Stimulated activated CD4-positive, alpha-beta T cell treated with anti-CD3 and anti-CD28 coated beads, Interleukin-12 subunit alpha, Interleukin-12 subunit beta, amount 100 ng/mL, for 48 hours (primary cell): ENCODE data around the gene GIMAP2.
"Not testable (repeated sequence)": the region's sequence is repeated elsewhere in the genome, so short reads cannot be mapped to it uniquely, and the experiment has no call there.

Experiments
- DNase-seq, 3 donors: peaks; one replicate each; pipeline ENCODE4 v3.0.0-alpha.2; 2020; ENCODE audit warnings: low read depth in 2 of 3, low spot score in 1 of 3

The GIMAP2 gene

DNA sequence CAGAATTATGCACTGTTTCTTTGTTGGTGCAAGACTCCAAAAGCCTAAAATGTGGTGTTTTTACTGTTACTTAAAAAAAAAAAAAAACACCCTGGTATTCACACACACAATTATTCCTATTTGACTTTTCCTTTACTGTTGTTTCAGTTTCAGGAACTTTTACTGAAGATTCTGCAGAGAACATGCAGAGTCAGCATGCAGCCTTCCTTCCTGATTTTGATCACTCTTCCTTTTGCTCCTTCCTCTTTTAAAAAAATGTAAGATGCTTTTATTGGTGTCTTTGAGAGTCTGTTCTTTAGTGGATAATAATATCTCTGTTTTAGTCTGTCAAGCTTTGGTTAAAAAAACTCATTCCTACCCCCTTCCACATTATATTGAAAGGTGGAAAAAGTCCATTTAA lies 9.2 kb upstream of the GIMAP2 start:
- DNase-seq = not testable (repeated sequence)

DNA sequence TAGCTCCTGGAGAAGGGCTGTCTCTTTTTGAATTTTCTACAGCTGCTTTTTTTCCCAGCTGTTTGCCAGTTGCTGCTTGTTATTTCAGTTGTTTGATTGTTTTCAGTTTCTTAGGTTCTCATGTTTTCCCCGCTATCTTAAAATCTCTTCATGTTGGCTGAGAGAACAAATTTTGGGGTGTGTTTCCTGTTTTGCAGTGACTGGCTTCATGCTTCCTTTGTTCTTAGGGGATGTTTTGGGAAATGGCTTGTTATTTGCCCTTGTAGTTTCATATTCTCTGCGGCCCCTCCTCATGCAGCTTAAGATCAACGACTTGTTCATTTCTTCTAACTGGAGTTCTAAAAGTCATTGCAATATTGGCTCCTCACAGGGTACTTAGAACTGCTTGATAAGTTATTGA lies 8.7 kb upstream of the GIMAP2 start:
- not testable (repeated sequence) for DNase-seq

GRCh38 chr7:150678601-150679000 lies 6.9 kb upstream of the GIMAP2 start:
- DNase-seq = not testable (repeated sequence)

DNA sequence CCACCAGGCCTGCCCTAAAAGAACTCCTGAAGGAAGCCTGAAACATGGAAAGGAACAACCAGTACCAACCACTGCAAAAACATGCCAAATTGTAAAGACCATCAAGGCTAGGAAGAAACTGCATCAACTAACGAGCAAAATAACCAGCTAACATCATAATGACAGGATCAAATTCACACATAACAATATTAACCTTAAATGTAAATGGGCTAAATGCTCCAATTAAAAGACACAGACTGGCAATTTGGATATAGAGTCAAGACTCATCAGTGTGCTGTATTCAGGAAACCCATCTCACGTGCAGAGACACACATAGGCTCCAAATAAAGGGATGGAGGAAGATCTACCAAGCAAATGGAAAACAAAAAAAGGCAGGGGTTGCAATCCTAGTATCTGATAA lies 5.1 kb upstream of the GIMAP2 start:
- not testable (repeated sequence) for DNase-seq

DNA sequence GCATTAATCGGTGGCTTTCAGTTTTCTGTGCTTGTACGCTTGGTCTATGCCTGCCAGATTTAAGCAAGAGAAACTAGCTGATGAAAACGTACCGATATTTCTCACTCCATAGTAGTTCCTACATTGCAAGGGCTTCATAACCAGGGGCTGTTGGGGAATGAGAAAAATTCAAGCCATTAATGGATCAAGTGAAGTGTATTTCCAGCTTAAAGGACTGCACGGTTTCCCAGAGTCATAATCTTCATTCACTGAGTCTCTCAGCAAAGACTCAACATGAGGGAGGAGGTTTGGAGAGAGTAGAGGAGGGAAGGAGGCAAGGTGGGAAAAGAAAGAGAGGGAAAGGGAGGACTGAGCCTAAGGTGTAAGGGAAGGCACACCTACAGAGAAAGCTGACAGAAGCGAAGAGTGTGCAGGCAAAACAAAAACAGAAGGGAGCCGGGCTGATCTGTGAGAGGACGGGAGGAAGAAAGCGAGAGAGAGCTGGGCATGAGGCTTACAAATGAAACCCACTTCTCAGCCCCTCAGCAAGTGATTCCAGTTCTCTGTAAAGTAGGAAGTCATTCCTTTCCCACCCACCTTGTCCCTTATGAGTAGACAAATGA lies 625 bp downstream of the GIMAP2 start:
- DNase-seq = no peak

DNA sequence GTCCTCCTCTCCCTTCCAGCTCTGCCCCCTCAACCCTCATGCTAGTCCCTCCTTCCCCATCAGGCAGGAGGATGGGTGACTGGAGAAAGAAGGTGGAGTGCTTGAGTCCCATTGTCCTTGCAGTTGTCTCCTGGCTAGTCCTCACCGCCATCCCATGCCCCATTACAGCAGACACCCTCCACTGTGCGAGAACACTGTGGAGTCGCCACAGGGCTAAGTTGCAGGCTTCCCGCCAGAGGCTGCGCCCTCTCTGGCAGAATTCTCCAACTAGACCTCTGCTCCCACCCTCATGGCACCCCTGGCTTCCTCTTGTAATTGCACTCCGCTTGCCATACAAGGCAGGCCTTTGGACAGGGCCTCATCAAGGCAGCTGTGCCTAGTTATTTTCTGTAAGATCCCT lies 3.1 kb downstream of the GIMAP2 start:
- no peak for DNase-seq

DNA sequence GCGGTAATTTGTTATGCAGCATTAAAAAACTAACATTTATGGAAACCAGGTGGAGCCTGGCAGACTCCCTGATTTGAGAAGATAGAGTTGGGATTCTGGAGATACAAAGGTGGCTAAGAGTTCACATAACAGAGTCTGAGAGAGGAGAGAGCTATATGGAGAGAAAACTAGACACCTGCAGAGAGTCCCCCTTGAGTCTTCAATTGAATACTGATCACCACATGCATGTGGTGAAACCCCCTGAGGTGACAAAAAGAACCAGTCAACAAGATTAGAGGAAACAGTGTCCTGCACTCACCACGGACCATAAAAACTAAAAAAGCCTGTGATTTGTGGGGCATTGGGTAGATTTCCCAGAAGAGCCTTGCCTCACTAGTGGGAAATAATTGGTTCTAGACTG lies 10.1 kb downstream of the GIMAP2 start:
- no peak for DNase-seq

- DNase-seq = no peak
Observed at GRCh38 chr7:150703209-150703608, 17.7 kb downstream of the GIMAP2 start.

GRCh38 chr7:150715293-150715692 lies 29.8 kb downstream of the GIMAP2 start:
- no peak for DNase-seq

GRCh38 chr7:150715738-150716137 lies 30.2 kb downstream of the GIMAP2 start:
- DNase-seq = no peak

DNA sequence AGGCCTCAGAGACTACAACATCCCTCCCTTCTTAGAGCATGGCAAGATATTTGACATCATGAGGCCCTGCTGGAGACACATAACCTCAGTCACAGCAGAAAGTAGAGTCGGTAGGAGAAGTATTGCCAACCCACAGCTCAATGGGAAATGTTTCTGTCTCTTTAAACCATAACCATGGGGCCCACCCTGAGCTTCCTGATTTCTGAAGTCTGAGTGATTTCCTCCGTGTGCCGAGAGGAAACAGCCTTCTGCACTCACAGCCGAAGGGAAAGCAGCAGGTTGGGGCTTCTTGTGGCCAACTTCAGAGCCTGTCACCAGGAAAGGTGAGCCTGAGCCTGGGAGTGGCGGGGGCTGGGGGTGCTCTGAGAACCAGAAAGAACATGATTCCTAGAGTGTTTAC lies 30.9 kb downstream of the GIMAP2 start, which contains the start of gene GIMAP1:
Gene GIMAP1, plus strand, starts transcription at position 246 of the 400 bp plus-strand sequence. CDS start 2,435 bp downstream, outside the sequence.
- DNase-seq = no peak

- no peak for DNase-seq
Observed at GRCh38 chr7:150716939-150717338, 31.4 kb downstream of the GIMAP2 start.

DNA sequence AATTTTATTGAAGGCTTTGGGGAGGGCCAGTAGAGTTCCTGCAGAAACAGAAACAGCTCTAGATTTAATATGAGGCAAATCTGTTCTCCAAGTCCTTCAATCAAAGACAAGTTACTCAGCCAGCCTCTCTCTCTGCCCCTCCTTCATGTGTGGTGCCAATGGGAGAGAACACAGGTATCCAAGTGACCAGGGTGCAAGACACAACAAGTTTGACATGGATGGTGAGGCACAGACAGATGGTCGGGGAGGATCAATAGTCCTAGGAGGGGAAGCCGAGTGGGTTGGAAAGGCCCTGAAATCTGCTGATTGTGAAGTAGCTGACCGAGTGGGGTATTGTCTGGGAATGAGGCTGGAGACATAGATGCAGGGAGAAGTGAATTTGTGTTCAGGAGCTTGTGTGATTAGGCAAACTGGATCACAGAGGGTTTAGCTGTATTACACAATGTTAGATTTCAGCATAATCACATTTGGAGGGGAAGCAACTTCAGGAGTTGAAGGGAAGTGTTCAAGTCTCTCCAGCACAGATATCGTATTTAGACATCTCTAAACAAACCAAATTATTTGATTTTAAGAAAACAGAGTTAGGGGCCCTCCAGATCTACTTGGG lies 32.4 kb downstream of the GIMAP2 start:
- DNase-seq = no peak

DNA sequence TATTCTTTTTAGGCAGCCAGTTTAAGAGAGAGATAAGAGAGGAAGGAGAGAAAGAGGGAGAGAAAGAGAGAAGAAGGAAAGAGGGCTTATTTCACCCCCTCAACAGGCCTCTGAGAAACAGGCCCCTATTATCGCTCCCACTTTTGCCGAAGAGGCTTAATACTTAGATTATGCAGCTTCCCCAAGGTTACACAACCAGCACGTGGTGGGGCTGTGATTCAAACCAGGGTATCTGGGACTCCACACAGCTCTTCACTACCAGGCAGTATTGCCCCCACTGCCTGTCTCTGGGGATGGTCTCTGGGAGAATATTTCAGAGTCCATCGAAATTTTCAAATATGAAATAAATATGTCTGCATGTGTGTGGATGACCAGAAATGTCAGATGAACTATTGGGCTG lies 33.9 kb downstream of the GIMAP2 start:
- DNase-seq = no peak

DNA sequence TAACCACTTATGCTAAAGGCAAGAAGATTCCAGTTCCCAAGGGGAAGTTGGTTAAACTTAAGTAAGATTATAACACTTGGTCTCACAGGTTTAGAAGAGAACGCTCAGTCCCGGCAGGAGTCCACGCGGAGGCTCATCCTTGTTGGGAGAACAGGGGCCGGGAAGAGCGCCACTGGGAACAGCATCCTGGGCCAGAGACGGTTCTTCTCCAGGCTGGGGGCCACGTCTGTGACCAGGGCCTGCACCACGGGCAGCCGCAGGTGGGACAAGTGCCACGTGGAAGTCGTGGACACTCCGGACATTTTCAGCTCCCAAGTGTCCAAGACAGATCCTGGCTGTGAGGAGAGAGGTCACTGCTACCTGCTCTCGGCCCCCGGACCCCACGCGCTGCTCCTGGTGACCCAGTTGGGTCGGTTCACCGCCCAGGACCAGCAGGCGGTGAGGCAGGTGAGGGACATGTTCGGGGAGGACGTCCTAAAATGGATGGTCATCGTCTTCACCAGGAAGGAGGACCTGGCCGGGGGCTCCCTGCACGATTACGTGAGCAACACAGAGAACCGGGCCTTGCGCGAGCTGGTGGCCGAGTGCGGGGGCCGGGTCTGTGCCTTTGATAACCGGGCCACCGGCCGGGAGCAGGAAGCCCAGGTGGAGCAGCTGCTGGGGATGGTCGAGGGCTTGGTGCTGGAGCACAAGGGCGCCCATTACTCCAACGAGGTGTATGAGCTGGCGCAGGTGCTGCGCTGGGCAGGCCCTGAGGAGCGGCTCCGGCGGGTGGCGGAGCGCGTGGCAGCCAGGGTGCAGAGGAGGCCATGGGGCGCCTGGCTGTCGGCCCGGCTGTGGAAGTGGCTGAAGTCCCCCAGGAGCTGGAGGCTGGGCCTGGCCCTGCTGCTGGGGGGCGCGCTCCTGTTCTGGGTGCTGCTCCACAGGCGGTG lies 34.7 kb downstream of the GIMAP2 start:
- DNase-seq = no peak

- no peak for DNase-seq
Observed at GRCh38 chr7:150721970-150722373, 36.5 kb downstream of the GIMAP2 start.

GRCh38 chr7:150722431-150722931 lies 37.0 kb downstream of the GIMAP2 start:
- no peak for DNase-seq

- DNase-seq = no peak
Observed at GRCh38 chr7:150723467-150723866, 38.0 kb downstream of the GIMAP2 start.

DNA sequence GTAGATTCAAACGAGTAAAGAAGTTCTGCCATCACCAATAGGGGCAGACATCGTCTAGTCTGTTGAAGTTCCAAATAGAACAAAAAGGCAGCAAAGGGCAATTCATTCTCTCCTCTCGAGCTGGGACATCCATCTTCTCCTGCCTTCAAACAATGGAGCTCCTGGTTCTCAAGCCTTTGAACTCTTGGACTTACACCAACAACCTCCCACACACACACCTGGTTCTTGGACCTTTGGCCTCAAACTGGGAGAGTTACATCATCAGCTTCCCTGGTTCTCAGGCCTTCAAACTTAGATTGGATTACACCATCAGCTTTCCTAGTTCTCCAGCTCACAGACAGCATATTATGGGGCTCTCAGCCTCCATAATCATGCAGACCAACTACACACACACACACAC lies 41.9 kb downstream of the GIMAP2 start:
- no peak for DNase-seq

- DNase-seq = no peak
Observed at GRCh38 chr7:150728011-150728410, 42.5 kb downstream of the GIMAP2 start.

- no peak for DNase-seq
Observed at GRCh38 chr7:150728609-150729008, 43.1 kb downstream of the GIMAP2 start.

DNA sequence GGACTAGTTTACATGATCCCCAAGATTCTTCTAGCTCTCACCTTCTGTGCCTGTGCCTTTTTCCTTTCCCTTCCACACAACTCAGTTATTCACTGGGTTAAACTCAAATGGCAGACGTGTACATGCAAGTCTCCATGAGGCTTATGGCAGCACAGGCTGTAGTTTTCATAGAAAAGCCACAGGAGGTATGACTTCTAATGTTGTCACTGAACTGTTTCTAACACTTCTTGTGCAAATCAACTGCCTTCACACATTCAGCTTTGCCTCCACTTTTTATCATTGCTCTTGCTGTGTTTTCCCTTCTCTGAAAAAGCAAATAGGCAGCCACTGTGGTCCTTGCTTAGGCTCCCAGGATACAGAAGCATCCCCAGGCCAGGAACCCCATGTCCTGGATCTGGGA lies 46.4 kb downstream of the GIMAP2 start:
- DNase-seq = no peak
